Activated gamma-delta T cell treated with Interleukin-2 at 50 U/mL for 16 hours (primary cell): ENCODE results near the gene POMP.
"Not testable (repeated sequence)": the region's sequence is repeated elsewhere in the genome, so short reads cannot be mapped to it uniquely, and the experiment has no call there.

Source experiments
- DNase-seq: peaks from one replicate; pipeline ENCODE4 v3.0.0-alpha.2; 2020

Gene POMP

GRCh38 chr13:28638756-28639155, 20.2 kb upstream of the POMP start:
- DNase-seq, result no peak

GRCh38 chr13:28640861-28641599, 17.9 kb upstream of the POMP start:
- DNase-seq, result no peak

- no peak for DNase-seq
Measured at GRCh38 chr13:28641600-28641926, 17.4 kb upstream of the POMP start.

- no peak for DNase-seq
Measured at GRCh38 chr13:28650284-28650683, 8.6 kb upstream of the POMP start.

GRCh38 chr13:28651810-28652401, 7.0 kb upstream of the POMP start:
- no peak for DNase-seq

- no peak for DNase-seq
Measured at GRCh38 chr13:28653111-28653510, 5.8 kb upstream of the POMP start.

GRCh38 chr13:28654276-28654675, 4.7 kb upstream of the POMP start:
- DNase-seq, result no peak

GRCh38 chr13:28655561-28655960, 3.4 kb upstream of the POMP start:
- no peak for DNase-seq

- DNase-seq, result no peak
Measured at GRCh38 chr13:28657784-28658538, 969 bp upstream of the POMP start.

- DNase-seq, result no peak
Measured at GRCh38 chr13:28658539-28658795, 463 bp upstream of the POMP start.

- no peak for DNase-seq
Measured at GRCh38 chr13:28659621-28659970, 666 bp downstream of the POMP start.

- no peak for DNase-seq
Measured at GRCh38 chr13:28666897-28667488, 8.1 kb downstream of the POMP start.

- DNase-seq, result no peak
Measured at GRCh38 chr13:28671126-28671792, 12.3 kb downstream of the POMP start.

- DNase-seq, result no peak
Measured at GRCh38 chr13:28678809-28679208, 19.9 kb downstream of the POMP start.

GRCh38 chr13:28679628-28680027, 20.7 kb downstream of the POMP start:
- DNase-seq, result no peak

- DNase-seq, result no peak
Measured at GRCh38 chr13:28680541-28680940, 21.6 kb downstream of the POMP start.

- DNase-seq, result not testable (repeated sequence)
Measured at GRCh38 chr13:28683169-28683568, 24.2 kb downstream of the POMP start.

- DNase-seq, result no peak
Measured at GRCh38 chr13:28684257-28684656, 25.3 kb downstream of the POMP start.

- no peak for DNase-seq
Measured at GRCh38 chr13:28685114-28685513, 26.2 kb downstream of the POMP start.

GRCh38 chr13:28685892-28686291, 27.0 kb downstream of the POMP start:
- no peak for DNase-seq

- not testable (repeated sequence) for DNase-seq
Measured at GRCh38 chr13:28693605-28694491, 34.9 kb downstream of the POMP start.

GRCh38 chr13:28697441-28697840, 38.5 kb downstream of the POMP start:
- no peak for DNase-seq

- no peak for DNase-seq
Measured at GRCh38 chr13:28699246-28699645, 40.3 kb downstream of the POMP start.
